ENCODE data around the gene ALDH8A1.

GRCh38 chr6:134949927-134950326 lies at the start of gene ALDH8A1:
- TF ChIP-seq CTCF (IDR thresholded peaks at IDR 0.05), result no peak
- no peak for TF ChIP-seq POLR2A (IDR thresholded peaks at IDR 0.05)
- no peak for TF ChIP-seq POLR2AphosphoS5 (IDR thresholded peaks at IDR 0.05)
